OCI-LY3 (cell line): Measurements from ENCODE around the gene PNLIPRP2.

ENCODE experiments used
- H2AFZ ChIP-seq: fragments of 200-600, 300-600 bp; shearing (Covaris generic); 2 replicates; pipeline ENCODE4 v1.6.0; 2014; ENCODE audit warnings: antibody characterized with exemption, low read depth, low read length
- H3K27ac ChIP-seq: fragments of 200-600, 300-600 bp; sonication (generic); 2 replicates; pipeline ENCODE4 v1.5.1; 2014; ENCODE audit warnings: mild to moderate bottlenecking, low read length, moderate library complexity, mixed read lengths
- H3K27me3 ChIP-seq: fragments of 200-600, 300-600 bp; sonication (generic); 2 replicates; pipeline ENCODE4 v1.6.1; 2014; ENCODE audit warnings: low read depth, low read length, mixed read lengths
- H3K36me3 ChIP-seq: fragments of 200-600, 300-600 bp; sonication (generic); replicated peaks from 2 replicates; pipeline ENCODE3; 2014; ENCODE audit warnings: low read depth, low read length, mixed read lengths
- H3K4me1 ChIP-seq: fragments of 300-600, 200-600 bp; sonication (generic); 2 replicates; pipeline ENCODE4 v1.6.1; 2014; ENCODE audit warnings: low read length, mixed read lengths
- H3K4me2 ChIP-seq: fragments of 200-600, 300-600 bp; sonication (generic); 2 replicates; pipeline ENCODE4 v1.6.1; 2014; ENCODE audit warnings: low read length, mixed read lengths
- H3K4me3 ChIP-seq: fragments of 300-600, 200-600 bp; sonication (generic); 2 replicates; pipeline ENCODE4 v1.5.1; 2014; ENCODE audit warnings: antibody characterized with exemption, mild to moderate bottlenecking, low read length, moderate library complexity
- H3K79me2 ChIP-seq: fragments of 300-600, 200-600 bp; shearing (Covaris generic); 2 replicates; pipeline ENCODE4 v1.6.1; 2014; ENCODE audit warnings: mild to moderate bottlenecking, low read length, mixed read lengths
- H3K9ac ChIP-seq: fragments of 300-600, 200-600 bp; shearing (Covaris generic); 2 replicates; pipeline ENCODE4 v1.6.0; 2014; ENCODE audit warnings: mild to moderate bottlenecking, low read length, moderate library complexity
- H3K9me3 ChIP-seq: fragments of 200-600, 300-600 bp; shearing (Covaris generic); 2 replicates; pipeline ENCODE4 v1.6.1; 2014; ENCODE audit warnings: low read length, mixed read lengths; ENCODE audit not compliant: insufficient read depth
- H4K20me1 ChIP-seq: fragments of 200-600, 300-600 bp; sonication (generic); 2 replicates; pipeline ENCODE4 v1.6.1; 2016; ENCODE audit warnings: low read length, mixed read lengths; ENCODE audit not compliant: insufficient read depth
- EZH2phosphoT487 ChIP-seq: fragments of 200-600 bp; shearing (Covaris generic); IDR thresholded peaks from 2 replicates; pipeline ENCODE4 v1.6.1; 2018; ENCODE audit warnings: antibody characterized with exemption, mixed run types, low read depth
- TF ChIP-seq, protein P1 (sequence below): fragments of 200-600, 300-600 bp; sonication (generic); IDR thresholded peaks from 2 replicates; pipeline ENCODE4 v1.5.1; 2014; ENCODE audit warnings: antibody characterized with exemption, low read length, low read depth

PNLIPRP2 gene

GRCh38 chr10:116596062-116596461 lies 24.7 kb upstream of the PNLIPRP2 start:
- no peak overlapping the region for H3K27ac ChIP-seq
- no peaks in the 10 kb centered on the region for H3K79me2 ChIP-seq
- H3K9me3 ChIP-seq = no peaks in the 10 kb centered on the region
- no peak overlapping the region for H2AFZ ChIP-seq
- H4K20me1 ChIP-seq = no peaks in the 10 kb centered on the region
- H3K4me2 ChIP-seq = no peak overlapping the region
- no peaks in the 10 kb centered on the region for H3K4me1 ChIP-seq
- no peak overlapping the region for H3K4me3 ChIP-seq
- H3K27me3 ChIP-seq = no peaks in the 10 kb centered on the region
- H3K9ac ChIP-seq = no peak overlapping the region
- TF ChIP-seq, protein P1, sequence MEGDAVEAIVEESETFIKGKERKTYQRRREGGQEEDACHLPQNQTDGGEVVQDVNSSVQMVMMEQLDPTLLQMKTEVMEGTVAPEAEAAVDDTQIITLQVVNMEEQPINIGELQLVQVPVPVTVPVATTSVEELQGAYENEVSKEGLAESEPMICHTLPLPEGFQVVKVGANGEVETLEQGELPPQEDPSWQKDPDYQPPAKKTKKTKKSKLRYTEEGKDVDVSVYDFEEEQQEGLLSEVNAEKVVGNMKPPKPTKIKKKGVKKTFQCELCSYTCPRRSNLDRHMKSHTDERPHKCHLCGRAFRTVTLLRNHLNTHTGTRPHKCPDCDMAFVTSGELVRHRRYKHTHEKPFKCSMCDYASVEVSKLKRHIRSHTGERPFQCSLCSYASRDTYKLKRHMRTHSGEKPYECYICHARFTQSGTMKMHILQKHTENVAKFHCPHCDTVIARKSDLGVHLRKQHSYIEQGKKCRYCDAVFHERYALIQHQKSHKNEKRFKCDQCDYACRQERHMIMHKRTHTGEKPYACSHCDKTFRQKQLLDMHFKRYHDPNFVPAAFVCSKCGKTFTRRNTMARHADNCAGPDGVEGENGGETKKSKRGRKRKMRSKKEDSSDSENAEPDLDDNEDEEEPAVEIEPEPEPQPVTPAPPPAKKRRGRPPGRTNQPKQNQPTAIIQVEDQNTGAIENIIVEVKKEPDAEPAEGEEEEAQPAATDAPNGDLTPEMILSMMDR = no peak
- no peak for TF ChIP-seq EZH2phosphoT487
- H3K36me3 ChIP-seq = no peaks in the 10 kb centered on the region

GRCh38 chr10:116597543-116597942 lies 23.2 kb upstream of the PNLIPRP2 start:
- Histone ChIP-seq H3K27ac (no peak overlapping the region), H3K4me1 (no peaks in the 10 kb centered on the region), H2AFZ (no peak overlapping the region), H3K36me3 (no peaks in the 10 kb centered on the region), H3K9me3 (no peaks in the 10 kb centered on the region), H3K9ac (no peak overlapping the region), H3K4me2 (no peak overlapping the region), H3K27me3 (no peaks in the 10 kb centered on the region), H3K4me3 (no peak overlapping the region), H3K79me2 (no peaks in the 10 kb centered on the region), H4K20me1 (no peaks in the 10 kb centered on the region)
- TF ChIP-seq, protein P1 = no peak
- no peak for TF ChIP-seq EZH2phosphoT487

GRCh38 chr10:116598329-116598728 lies 22.4 kb upstream of the PNLIPRP2 start:
- Histone ChIP-seq H3K79me2 (no peaks in the 10 kb centered on the region), H3K36me3 (no peaks in the 10 kb centered on the region), H3K4me1 (no peaks in the 10 kb centered on the region), H4K20me1 (no peaks in the 10 kb centered on the region), H2AFZ (no peak overlapping the region), H3K4me3 (no peak overlapping the region), H3K27me3 (no peaks in the 10 kb centered on the region), H3K9me3 (no peaks in the 10 kb centered on the region), H3K4me2 (no peak overlapping the region), H3K27ac (no peak overlapping the region), H3K9ac (no peak overlapping the region)
- no peak for TF ChIP-seq EZH2phosphoT487
- TF ChIP-seq, protein P1 = no peak

DNA sequence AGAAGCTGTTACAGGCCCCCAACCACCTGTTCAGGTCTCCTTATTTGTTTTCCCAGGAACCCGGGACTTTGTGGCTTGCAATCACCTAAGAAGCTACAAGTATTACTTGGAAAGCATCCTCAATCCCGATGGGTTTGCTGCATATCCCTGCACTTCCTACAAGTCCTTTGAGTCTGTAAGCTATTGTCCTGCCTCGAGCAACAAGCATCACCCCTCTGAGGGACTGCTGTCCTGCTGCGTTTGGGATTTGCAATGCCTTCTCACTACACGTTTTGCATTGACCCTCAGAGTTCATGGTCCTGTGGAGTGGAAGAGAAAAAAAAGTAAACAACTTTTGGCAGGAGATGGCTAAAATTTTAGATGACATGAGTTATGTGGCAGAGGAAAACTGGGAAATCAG lies 20.8 kb upstream of the PNLIPRP2 start:
- no peak overlapping the region for H2AFZ ChIP-seq
- H3K9ac ChIP-seq = no peak overlapping the region
- no peak overlapping the region for H3K4me2 ChIP-seq
- no peak overlapping the region for H3K4me3 ChIP-seq
- no peaks in the 10 kb centered on the region for H3K79me2 ChIP-seq
- H3K27me3 ChIP-seq = no peaks in the 10 kb centered on the region
- no peaks in the 10 kb centered on the region for H3K9me3 ChIP-seq
- no peak for TF ChIP-seq EZH2phosphoT487
- TF ChIP-seq, protein P1 = no peak
- H3K36me3 ChIP-seq = no peaks in the 10 kb centered on the region
- no peak overlapping the region for H3K27ac ChIP-seq
- no peaks in the 10 kb centered on the region for H3K4me1 ChIP-seq
- no peaks in the 10 kb centered on the region for H4K20me1 ChIP-seq
